Measurements from ENCODE around the gene EVI5L.

GRCh38 chr19:7898967-7899366, 68.9 kb downstream of the EVI5L start:
- TF ChIP-seq POLR2A (IDR thresholded peaks at IDR 0.05; ENCODE audit: extremely low read depth, insufficient read length) (no peak), CTCF (IDR thresholded peaks at IDR 0.05; ENCODE audit: low read depth, low read length) (no peak)
